Tibial artery (tissue), 4 donors: Measurements from ENCODE around the gene ESRRA.
"Not testable (repeated sequence)": the region's sequence is repeated elsewhere in the genome, so short reads cannot be mapped to it uniquely, and the experiment has no call there.

Experiments used
- DNase-seq, 2 donors: peaks; one replicate each; pipeline ENCODE4 v3.0.0-alpha.2; 2019
- H3K27ac ChIP-seq, 2 donors: fragments of 200-600 bp; sonication (generic) in 1 of 2; 1 replicate in 1 of 2; 2 replicates in 1 of 2; pipeline ENCODE4 v1.5.1; 2018 to 2019; ENCODE audit warnings: mild to moderate bottlenecking in 1 of 2
- H3K27me3 ChIP-seq, 2 donors: fragments of 200-600 bp; sonication (generic) in 1 of 2; one replicate each; pipeline versions ENCODE4 v1.5.1 to v1.6.0; 2016 to 2019
- H3K36me3 ChIP-seq, 3 donors: fragments of 200-600 bp; sonication (generic) in 2 of 3; one replicate each; pipeline ENCODE4 v1.5.1; 2016 to 2019; ENCODE audit warnings: mild to moderate bottlenecking in 2 of 3
- H3K4me1 ChIP-seq, 4 donors: fragments of 200-600 bp; sonication (generic) in 2 of 4; 1 replicate in 3 of 4; 2 replicates in 1 of 4; pipeline ENCODE4 v1.5.1; 2016 to 2019
- H3K4me3 ChIP-seq, 2 donors: fragments of 200-600 bp; sonication (generic) in 1 of 2; 1 replicate in 1 of 2; 2 replicates in 1 of 2; pipeline ENCODE4 v1.5.1; 2018 to 2019; ENCODE audit warnings: mild to moderate bottlenecking in 2 of 2
- H3K9me3 ChIP-seq, 3 donors: fragments of 200-600 bp; sonication (generic) in 1 of 3; one replicate each; pipeline ENCODE4 v1.5.1; 2016 to 2019
- CTCF ChIP-seq, 2 experiments: fragments of 200-600 bp in 1 of 2; fragments of 450-650 bp in 1 of 2; IDR thresholded peaks; one replicate each; pipeline ENCODE4 v1.5.1; 2017 to 2019; ENCODE audit warnings: antibody characterized with exemption in 2 of 2, mild to moderate bottlenecking in 1 of 2, moderate library complexity in 1 of 2
- intact Hi-C: fragments of 100-400 bp; cut with DNase I; formaldehyde crosslinking; loops from one replicate; pipeline ENCODE4 v1.15.0; 2023; ENCODE audit warnings: low total_unique reads

Gene ESRRA

GRCh38 chr11:64306876-64307622 lies 1.7 kb downstream of the ESRRA start:
- no peaks in the 10 kb centered on the region for H3K9me3 ChIP-seq
- peaks cover 0 to 27% (median 15%) of the 10 kb centered on the region in 4 donors for H3K4me1 ChIP-seq
- H3K36me3 ChIP-seq: no peaks in the 10 kb centered on the region
- H3K27ac ChIP-seq: peak overlapping the region; percentile 80 to 81
- H3K27me3 ChIP-seq: peaks cover 0 to 11% of the 10 kb centered on the region in 2 donors
- TF ChIP-seq CTCF (IDR thresholded peaks at IDR 0.05): no peak
- peak in 1 of 2 donors; percentile 81 for DNase-seq
- H3K4me3 ChIP-seq: peak overlapping the region; percentile 66 to 86
- intact Hi-C loops: no loop called here

GRCh38 chr11:64307795-64308194 lies 2.5 kb downstream of the ESRRA start:
- intact Hi-C loops: not testable (repeated sequence)
- H3K27ac ChIP-seq: peak overlapping the region in 1 of 2 donors; percentile 80

GRCh38 chr11:64312947-64313346 lies 7.6 kb downstream of the ESRRA start:
- Histone ChIP-seq H3K27ac (peak overlapping the region; percentile 40 to 58), H3K9me3 (no peaks in the 10 kb centered on the region), H3K27me3 (no peaks in the 10 kb centered on the region), H3K4me3 (no peak overlapping the region), H3K36me3 (peaks cover 8 to 35% (median 20%) of the 10 kb centered on the region in 3 donors), H3K4me1 (peaks cover 0 to 11% (median 9%) of the 10 kb centered on the region in 4 donors)
- intact Hi-C loops: no loop called here
- no peak for TF ChIP-seq CTCF (IDR thresholded peaks at IDR 0.05)
- no peak for DNase-seq

More at GRCh38 chr11:64307795-64308194, 2.5 kb downstream of the ESRRA start:
- peaks cover 0 to 27% (median 15%) of the 10 kb centered on the region in 4 donors for H3K4me1 ChIP-seq
- DNase-seq, H3K27me3 ChIP-seq, H3K4me3 ChIP-seq, H3K36me3 ChIP-seq, H3K9me3 ChIP-seq: not testable (repeated sequence)

GRCh38 chr11:64313491-64314145 lies 8.3 kb downstream of the ESRRA start:
- TF ChIP-seq CTCF (IDR thresholded peaks at IDR 0.05): no peak

GRCh38 chr11:64314146-64314804 lies 9.0 kb downstream of the ESRRA start:
- H3K4me3 ChIP-seq: no peak overlapping the region
- no peaks in the 10 kb centered on the region for H3K27me3 ChIP-seq
- H3K9me3 ChIP-seq: no peaks in the 10 kb centered on the region
- no peak for TF ChIP-seq CTCF (IDR thresholded peaks at IDR 0.05)
- no peak for DNase-seq
- intact Hi-C loops: no loop called here
- peaks cover 0 to 20% (median 18%) of the 10 kb centered on the region in 4 donors for H3K4me1 ChIP-seq
- H3K27ac ChIP-seq: peak overlapping the region; percentile 40 to 58
- H3K36me3 ChIP-seq: peaks cover 8 to 35% (median 20%) of the 10 kb centered on the region in 3 donors

More at GRCh38 chr11:64313491-64314145, 8.3 kb downstream of the ESRRA start:
- intact Hi-C loops: no loop called here
- peak; percentile 72 to 84 for DNase-seq
- no peaks in the 10 kb centered on the region for H3K27me3 ChIP-seq
- H3K4me3 ChIP-seq: peak overlapping the region in 1 of 2 donors; percentile 6
- peaks cover 8 to 35% (median 20%) of the 10 kb centered on the region in 3 donors for H3K36me3 ChIP-seq
- H3K4me1 ChIP-seq: peaks cover 0 to 13% (median 12%) of the 10 kb centered on the region in 4 donors
- no peaks in the 10 kb centered on the region for H3K9me3 ChIP-seq
- H3K27ac ChIP-seq: peak overlapping the region; percentile 40 to 58
